Cardiac septum (tissue), 1 donor: ENCODE data around the gene SEBOX. TPM values are rescaled to one million over a fixed set of nuclear protein-coding genes. Genes with fewer than 3 reads are reported as not detected.
"Not testable (repeated sequence)": the region's sequence is repeated elsewhere in the genome, so short reads cannot be mapped to it uniquely, and the experiment has no call there.

Source experiments
- DNase-seq: peaks from one replicate; pipeline ENCODE4 v3.0.0-alpha.2; 2020; ENCODE audit warnings: low spot score
- intact Hi-C: fragments of 100-400 bp; cut with DNase I; formaldehyde crosslinking; loops from one replicate; pipeline ENCODE4 v1.14.0; 2022
- total RNA-seq: library from RNA; stranded (reverse); fragmentation: NEBNext Ultra II Directional; extraction: Animal tissue kit (Norgen Biotek cat#: 25700); gene quantifications from one replicate; pipeline ENCODE4 v1.2.1, GENCODE V29; 2021
- donor health status: DM: no; HTN: no; CAD: no.

SEBOX gene
- total RNA-seq, 1 donor from 2014 or later: not detected

DNA sequence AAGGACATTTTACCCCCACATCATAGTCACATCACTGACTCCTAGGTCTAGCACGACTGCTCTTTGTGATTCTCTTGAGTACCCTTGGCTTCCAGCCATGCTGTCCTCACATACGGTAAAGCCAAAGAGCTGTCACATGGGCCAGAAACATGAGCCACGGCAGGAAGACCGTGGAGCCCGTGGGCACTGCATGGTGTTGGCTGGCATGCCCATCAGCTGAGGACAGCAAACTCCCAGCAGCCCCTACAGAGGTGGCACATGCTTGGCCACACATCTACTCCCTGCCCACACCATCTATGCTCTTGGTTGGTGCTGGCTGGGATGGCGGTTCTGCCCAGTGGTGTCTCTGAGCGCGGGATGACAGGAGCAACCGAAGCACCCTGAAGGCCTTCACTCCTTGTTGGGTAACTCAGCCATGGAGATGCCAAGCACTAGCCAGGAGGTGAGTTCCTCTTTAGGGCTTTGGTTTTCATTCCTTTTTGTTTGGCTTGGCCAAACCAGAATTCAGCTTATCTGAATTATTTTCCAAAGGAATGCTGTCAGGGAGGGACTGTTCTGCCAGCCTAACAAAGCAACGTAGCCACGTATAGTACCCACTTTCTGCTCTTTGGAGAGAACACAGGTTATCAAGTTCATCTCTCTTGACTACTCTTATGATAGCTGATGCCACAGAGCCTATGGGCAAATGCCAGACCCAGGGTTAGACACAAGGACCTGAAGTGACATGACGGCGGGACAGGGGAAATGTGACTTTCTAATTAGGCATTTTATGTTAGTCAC, 19.4 kb downstream of the SEBOX start:
- peak; percentile 76 for DNase-seq
- intact Hi-C loops: loop anchor here (10.0 kb wide), 1 partner anchor 541 kb away; the partner anchor contains the start of gene NOS2

DNA sequence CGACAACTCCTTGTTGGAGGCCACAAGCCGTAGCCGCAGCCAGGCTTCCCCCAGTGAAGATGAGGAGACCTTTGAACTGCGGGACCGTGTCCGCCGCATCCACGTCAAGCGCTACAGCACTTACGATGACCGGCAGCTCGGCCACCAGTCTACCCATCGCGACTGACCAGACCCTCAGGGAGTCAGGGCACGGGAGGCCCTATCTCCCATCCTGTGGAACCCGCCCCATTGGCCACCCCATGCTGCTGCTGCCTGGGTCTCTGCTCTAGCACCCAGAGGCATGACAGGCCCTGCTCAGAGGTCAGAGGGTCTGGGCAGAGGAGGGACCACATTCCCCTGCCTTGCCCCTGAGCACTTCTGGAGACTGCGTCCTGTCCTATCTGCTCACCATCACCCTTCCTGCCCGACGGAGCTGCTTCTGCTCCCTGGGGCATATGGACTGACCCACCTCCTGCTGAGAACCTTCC, 20.5 kb downstream of the SEBOX start:
- intact Hi-C loops: loop anchor here (10.0 kb wide), 1 partner anchor 540 kb away; the partner anchor contains the start of gene NOS2
- DNase-seq: peak; percentile 56

DNA sequence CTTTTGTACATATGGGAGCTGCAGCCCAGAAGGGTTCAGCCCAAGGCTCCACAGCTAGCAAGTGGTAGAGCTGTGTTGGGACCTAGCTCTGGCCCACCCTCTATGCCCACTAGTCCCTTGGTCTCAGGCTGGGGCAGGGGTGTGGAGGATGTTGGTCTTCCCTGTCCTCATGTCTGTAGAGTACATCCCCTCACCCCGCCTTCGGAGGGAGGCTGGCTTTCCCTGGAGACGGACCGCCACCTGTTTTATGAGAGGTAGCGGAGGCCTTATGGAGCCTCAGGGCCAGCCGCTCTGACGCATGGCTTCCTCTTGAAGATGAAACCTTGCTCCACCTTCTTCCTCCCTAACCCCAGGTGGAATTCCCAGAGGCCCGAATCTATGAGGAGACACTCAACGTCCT, 21.0 kb downstream of the SEBOX start:
- intact Hi-C loops: loop anchor here (10.0 kb wide), 1 partner anchor 539 kb away; the partner anchor contains the start of gene NOS2
- peak; percentile 38 for DNase-seq

DNA sequence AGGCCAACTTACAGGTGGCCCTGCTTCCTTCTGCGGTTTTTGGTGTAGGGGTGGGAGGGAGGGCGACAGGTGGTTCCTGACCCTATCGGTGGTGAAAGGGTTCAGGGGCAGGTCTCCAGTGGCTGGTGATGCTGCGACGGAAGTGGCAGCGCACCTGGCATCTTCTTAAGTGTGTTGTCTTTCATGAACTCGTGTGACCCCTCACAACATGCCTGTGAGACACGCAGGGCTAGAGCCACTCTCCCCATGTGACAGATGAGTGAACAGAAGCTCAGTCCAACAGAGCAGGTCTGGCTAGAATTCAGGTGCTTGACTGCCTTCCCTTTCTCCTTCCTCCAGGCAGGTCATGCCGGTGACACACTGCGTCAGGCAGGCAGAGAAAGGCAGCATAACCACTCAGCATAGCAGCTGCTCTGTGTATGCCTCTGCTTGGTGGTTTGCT, 21.5 kb downstream of the SEBOX start:
- intact Hi-C loops: loop anchor here (10.0 kb wide), 1 partner anchor 539 kb away; the partner anchor contains the start of gene NOS2
- DNase-seq: peak; percentile 51

DNA sequence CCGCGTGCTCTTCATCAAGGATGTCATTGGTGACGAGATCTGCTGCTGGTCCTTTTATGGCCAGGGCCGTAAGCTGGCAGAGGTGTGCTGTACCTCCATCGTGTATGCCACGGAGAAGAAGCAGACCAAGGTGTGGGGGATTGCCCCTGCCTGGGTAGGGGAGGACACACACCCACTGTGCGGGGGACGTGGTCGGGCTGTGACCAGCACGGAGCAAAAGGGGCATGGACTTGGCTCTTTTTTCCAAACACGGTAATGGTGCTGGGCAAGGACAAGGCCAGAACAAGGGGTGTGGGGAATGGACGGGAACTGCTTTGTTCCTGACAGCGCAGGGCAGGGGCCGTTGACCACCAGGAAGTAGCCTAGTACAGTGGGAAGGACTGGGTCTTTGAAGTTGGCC, 22.7 kb downstream of the SEBOX start:
- intact Hi-C loops: loop anchor here (10.0 kb wide), 1 partner anchor 538 kb away; the partner anchor contains the start of gene NOS2
- DNase-seq: peak; percentile 15

DNA sequence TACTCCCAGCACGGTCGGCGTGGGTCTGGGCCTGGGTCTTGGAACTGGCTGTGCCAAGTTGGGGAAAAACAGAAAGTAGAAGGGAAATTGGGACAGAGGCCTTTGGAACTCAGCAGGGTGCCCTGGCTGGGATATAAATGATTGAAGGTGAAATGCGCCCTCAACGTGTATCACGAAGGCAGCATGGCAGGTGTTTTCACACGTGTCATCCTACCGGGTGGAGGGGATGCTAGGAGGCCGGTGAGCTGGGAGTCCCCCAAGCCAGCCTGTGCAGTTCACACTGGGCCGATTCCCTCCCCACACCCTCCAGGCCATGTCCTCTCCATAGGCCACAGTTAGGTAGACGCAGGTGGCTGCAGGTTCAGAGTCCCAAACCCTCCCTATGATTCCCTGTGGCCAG, 23.5 kb downstream of the SEBOX start:
- intact Hi-C loops: loop anchor here (10.0 kb wide), 1 partner anchor 537 kb away; the partner anchor contains the start of gene NOS2
- DNase-seq: peak; percentile 54

DNA sequence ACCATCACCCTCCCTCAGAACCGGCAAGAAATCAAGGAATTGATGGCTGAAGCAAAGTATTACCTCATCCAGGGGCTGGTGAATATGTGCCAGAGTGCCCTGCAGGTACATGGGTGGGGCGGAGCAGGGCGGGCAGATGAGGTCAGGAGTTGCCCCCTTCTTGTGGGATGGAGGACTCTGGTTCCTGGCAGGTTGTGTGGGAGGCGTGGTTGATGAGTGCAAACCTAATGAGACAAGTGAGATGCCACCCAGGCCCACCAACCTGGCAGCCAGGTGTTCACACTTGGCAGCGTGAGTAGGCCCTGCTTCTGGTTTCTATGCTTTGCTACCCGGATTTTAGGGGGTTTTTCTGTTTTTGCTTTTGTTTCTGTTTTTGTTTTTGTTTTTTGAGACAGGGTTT, 24.6 kb downstream of the SEBOX start:
- DNase-seq: no peak
- intact Hi-C loops: loop anchor here (10.0 kb wide), 1 partner anchor 536 kb away; the partner anchor contains the start of gene NOS2

DNA sequence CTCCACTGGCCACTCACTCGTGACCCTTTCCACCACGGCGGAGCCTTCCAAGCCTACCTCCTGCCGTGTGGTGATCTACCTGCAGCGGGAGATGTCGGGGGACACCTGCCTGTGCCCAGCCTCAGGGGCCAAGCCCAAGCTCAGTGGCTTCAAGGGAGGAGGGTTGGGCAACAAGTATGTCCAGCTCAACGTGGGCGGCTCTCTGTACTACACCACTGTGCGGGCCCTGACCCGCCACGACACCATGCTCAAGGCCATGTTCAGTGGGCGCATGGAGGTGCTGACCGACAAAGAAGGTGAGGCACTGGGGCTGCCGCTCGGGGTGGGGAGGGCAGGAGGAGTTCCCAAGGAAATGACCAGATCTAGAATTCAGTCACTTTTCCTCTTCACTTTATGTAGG, 25.6 kb downstream of the SEBOX start:
- intact Hi-C loops: loop anchor here (5.0 kb wide), 2 partner anchors 33 to 613 kb away; partner anchors contain the start of genes PHF12, SARM1 and VTN
- DNase-seq: peak; percentile 58

DNA sequence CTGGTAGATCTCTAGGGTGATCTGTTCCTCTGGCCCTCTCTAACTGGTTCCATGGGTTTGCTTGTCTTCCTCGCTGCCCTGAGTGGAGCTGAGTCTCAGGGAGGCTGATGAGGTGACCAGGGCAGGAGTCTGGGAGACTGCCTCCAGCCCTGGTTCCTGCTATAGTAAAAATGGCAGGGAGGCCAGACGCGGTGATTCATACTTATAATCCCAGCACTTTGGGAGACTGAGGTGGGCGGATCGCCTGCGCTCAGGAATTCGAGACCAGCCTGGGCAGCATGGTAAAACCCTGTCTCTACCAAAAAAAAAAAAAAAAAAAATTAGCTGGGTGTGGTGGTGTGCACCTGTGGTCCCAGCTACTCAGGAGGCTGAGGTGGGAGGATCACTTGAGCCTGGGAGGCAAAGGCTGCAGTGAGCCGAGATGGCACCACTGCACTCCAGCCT, 26.2 kb downstream of the SEBOX start:
- intact Hi-C loops: loop anchor here (5.0 kb wide), 2 partner anchors 34 to 614 kb away; partner anchors contain the start of genes PHF12, SARM1 and VTN
- not testable (repeated sequence) for DNase-seq

DNA sequence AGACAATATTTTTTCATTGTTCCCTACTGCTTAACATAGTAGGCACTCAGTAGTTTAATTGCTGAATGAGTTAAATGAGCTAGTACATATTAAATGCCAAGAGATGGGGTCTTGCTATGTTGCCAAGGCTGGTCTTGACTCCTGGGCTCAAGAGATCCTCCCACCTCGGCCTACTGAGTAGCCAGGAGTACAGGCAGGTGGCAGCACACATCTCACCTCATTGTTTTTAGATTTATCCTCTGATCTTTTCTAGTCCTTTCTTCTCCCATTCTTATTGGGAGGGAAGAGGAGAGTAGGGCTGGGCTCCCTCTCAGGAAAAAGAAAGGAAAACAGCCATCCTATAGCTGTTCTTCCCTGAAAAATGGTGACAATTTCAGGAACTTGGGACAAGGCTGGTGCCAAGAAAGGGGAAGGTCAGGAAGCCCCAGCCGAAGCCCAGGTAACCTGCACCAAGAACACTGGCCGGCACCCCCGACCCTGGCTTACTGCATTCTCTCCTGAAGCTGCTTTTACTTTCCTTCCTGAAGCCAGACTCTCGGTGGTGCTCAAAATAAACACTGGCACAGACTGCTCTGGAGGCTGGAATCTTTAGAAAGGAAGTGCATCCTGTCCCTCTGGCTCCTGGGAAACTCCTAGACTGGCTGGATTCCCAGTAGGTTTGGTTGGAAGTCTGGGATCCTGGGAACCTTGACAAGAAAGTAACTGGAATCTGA, 26.8 kb downstream of the SEBOX start:
- DNase-seq: no peak
- intact Hi-C loops: loop anchor here (5.0 kb wide), 2 partner anchors 34 to 614 kb away; partner anchors contain the start of genes PHF12, SARM1 and VTN

DNA sequence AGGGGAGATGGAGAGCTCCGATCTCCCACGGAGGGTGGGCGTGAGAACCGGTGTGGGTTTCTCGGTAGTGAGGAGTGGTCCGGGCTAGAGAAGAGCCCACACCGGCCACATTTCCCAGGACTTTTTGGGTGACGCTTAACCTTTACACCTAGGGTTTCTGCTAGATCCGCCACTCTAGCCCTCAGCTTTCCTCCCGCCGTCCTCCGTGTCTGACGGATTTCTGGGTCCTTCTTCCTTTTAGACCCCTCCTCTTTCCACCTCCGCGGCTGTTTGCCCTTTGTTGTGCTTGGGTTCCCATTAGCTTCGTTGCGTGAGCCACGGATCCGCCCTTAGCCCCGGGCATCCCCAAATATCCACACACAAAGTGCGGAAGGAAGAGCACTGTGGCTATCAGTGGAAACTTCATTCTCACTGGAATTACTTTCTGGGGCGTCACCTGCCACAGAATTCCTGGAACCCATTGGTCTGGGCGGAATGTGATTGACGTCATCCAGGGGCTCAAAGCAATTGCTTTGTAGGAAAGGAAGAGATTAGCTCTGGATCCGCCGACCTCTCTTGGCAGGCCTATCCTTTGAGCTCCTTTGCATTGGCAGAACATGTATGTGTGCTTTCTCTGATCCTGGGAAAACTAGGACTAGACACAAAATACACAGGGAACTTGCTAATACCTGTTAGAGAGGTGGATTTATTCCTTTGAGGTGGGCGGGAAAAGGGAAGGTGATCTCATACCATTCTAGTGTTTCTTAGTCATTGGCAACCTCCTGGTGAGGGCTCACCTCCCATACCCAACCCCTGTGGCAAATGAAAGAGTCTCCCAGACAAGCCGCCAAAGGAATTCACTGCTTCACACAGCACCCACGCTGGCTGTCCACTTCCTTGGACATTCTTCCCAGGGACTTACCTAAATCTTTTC, 28.8 kb downstream of the SEBOX start:
- DNase-seq: no peak
- intact Hi-C loops: loop anchor here (1.0 to 5.0 kb wide), 3 partner anchors 21 to 616 kb away; partner anchors contain the start of genes PHF12, POLDIP2, SARM1 and VTN

DNA sequence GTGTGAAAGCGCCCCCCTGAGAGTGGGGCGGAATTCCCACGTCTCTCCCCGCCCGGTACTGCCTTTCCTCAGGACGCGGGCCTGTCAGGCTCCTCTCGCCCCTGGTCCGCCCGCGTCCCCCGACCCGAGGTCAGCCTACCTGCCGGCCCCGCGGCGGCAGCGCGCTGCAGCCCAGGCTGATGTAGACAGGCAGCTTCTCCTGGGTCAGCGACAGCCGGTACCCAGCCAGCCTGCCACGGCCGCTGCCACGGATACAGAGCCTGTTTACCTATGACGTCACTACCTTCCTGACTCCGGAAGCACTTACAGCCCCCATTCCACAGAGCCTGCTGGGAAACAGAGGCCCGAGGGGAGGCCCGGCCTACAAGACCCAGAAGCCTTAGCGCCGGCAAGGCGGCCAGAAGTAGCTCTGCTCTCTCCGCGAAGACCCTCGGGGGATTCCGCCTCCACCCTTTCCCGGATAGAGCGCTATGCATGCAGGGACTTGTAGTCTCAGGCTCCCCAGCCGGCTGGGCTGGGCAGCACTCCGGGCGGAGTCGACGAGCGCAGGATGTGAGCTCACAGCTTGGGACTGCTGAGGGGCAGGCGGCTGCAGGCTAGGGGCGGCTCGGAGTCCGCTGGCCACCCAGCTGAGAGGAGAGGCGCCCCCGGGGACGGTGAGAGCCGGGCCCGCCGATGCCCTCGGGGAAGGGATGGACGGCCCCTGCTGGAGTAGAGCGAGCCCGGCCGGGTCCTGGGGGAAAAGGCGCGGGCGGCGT, 29.6 kb downstream of the SEBOX start, which contains the start of the genes IFT20 and TNFAIP1:
Gene IFT20 (minus strand): TSS at position 272 of the 758 bp plus-strand sequence. CDS start 3,487 bp downstream, outside the sequence.
Gene TNFAIP1 (plus strand): TSS at position 561 of the 758 bp plus-strand sequence. CDS start 3,761 bp downstream, outside the sequence.
- peak; percentile 99 for DNase-seq
- intact Hi-C loops: loop anchor here (1.0 to 5.0 kb wide), 3 partner anchors 22 to 617 kb away; partner anchors contain the start of genes PHF12, POLDIP2, SARM1 and VTN

DNA sequence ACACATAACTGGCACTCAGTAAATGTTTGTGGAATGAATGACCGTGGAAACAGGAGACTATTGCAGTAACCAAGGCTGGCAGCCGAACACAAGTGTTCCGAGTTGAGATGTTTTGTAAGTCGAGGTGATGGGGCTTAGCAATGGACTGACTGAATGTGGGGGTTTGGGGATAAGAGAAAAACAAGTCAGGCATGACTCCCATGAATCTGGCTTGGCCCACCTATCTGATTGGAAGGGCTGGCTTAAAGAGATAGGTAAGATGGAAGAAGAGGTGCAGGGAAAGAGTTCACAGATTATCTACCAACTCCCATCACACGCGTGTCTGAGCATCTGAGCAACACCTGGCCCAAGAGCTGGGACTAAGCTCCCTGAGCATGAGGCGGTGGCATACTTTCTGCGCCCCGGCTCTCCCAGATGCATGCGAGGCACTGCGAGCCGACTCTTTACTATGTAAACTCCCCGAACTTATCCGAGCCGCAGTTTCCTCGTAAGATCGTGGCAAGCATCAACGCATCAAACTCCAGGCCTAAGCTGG, 30.3 kb downstream of the SEBOX start:
- intact Hi-C loops: loop anchor here (1.0 to 5.0 kb wide), 3 partner anchors 23 to 618 kb away; partner anchors contain the start of genes PHF12, POLDIP2, SARM1 and VTN
- no peak for DNase-seq

DNA sequence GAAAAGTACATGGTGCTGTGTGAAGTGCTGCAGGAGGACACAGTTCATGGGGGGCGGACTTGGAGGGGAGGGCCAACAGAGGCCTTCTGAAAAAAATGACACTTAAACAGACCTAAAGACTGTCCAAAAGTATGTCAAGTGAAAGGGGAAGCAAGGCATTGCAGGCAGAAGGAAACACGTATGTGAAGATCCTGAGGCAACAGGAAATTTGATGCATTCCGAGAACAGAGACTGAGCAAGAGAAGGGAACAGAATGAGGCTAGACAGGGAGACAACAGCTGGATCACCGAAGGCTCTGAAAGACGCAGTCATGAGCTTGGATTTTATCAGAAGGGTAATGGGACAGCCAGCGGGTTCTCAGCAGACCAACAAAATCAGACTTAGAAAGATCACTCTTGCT, 30.8 kb downstream of the SEBOX start:
- intact Hi-C loops: no loop called here
- DNase-seq: no peak

DNA sequence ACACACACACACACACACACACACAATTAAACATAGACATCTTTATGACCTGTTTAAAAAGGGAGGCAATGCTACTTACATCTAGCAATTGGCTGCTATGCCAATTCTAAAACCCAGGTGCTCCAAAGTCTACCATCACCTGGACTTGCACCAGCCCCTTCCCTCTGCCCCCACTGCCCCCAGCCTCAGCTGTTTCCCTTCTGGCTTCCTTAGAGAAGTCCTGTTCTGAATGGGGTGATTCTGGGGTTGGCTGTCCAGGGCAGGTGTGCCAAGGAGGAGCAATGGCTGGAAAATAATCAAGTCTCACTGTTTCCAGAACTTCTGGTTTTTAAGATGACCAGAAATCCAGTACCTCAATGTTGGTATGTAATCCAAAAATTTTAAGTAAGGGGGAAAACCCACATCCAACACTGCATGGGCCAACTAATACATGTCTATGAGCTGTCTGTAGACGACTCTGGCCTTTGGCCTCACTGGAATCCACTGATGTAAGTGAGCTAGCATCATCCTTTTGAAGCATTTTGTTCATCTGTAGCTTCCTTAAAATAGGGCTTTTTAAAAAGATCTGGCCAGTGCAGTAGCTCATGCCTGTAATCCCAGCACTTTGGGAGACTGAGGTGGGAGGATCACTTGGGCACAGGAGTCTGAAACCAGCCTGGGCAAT, 31.8 kb downstream of the SEBOX start:
- intact Hi-C loops: no loop called here
- DNase-seq: no peak

DNA sequence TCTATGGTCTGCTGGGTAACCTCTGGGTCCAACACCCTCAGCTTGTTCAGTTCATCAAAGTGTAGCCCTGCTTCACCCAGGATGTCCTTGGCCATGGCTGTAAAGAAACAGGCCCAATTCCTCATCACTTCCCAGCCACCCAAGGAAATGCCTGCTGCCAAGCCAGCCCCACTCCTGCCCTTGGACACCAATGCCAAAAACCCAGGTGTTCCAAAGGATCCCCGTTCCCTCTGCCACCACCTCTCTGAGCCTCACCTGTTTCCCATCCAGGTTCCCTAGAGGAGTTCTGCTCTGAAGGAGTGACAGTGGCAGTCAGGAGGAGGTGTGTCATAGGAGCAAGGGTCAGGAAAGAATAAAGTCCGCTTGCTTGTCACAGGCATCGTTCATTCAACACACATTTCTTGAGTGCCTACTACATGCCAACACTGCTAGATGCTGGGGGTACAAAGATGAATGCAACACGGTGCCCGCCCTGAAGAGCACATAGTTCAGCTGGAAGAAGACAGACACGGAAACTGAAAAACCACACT, 33.0 kb downstream of the SEBOX start:
- no peak for DNase-seq
- intact Hi-C loops: no loop called here
